ENCODE results near the gene C1QTNF8. TPM values are rescaled to one million over a fixed set of nuclear protein-coding genes. Genes with fewer than 3 reads are reported as not detected.

Gene C1QTNF8
- total RNA-seq, 1 donor from 2014 or later: not detected

- H4K20me1 ChIP-seq (ENCODE audit: low read depth): no peaks in the 10 kb centered on the region
- H3K27ac ChIP-seq: no peak overlapping the region
- H2AFZ ChIP-seq (replicated peaks): no peak overlapping the region
- H3K79me2 ChIP-seq (ENCODE audit: low read depth): no peaks in the 10 kb centered on the region
- Mint-ChIP-seq H3K9me3 (no peaks in the 10 kb centered on the region), H3K4me3 (no peak overlapping the region), H3K36me3 (no peaks in the 10 kb centered on the region), H3K27ac (no peak overlapping the region), H3K27me3 (ENCODE audit: insufficient read depth, low read depth) (peaks cover 4% of the 10 kb centered on the region), H3K4me1 (peaks cover 4% of the 10 kb centered on the region)
- no peak overlapping the region for H3K4me2 ChIP-seq
- TF ChIP-seq CTCF (IDR thresholded peaks at IDR 0.05) (no peak), EZH2phosphoT487 (IDR thresholded peaks at IDR 0.05) (no peak), EZH2 (IDR thresholded peaks at IDR 0.05) (no peak)
- no peak for DNase-seq (ENCODE audit: low spot score)
- H3K4me1 ChIP-seq: peaks cover 12% of the 10 kb centered on the region
- H3K36me3 ChIP-seq: no peaks in the 10 kb centered on the region
- H3K27me3 ChIP-seq: peaks cover 10% of the 10 kb centered on the region
- H3K9me3 ChIP-seq (ENCODE audit: low read depth): no peaks in the 10 kb centered on the region
- no peak overlapping the region for H3K4me3 ChIP-seq
- H3F3A ChIP-seq (ENCODE audit: low read depth): no peaks in the 10 kb centered on the region
- no peak overlapping the region for H3K9ac ChIP-seq
Measured at GRCh38 chr16:1116693-1117077, 20.6 kb upstream of the C1QTNF8 start.

- no peak overlapping the region for H3K4me2 ChIP-seq
- Mint-ChIP-seq H3K4me1 (peaks cover 5% of the 10 kb centered on the region), H3K27ac (no peak overlapping the region), H3K4me3 (no peak overlapping the region), H3K27me3 (ENCODE audit: insufficient read depth, low read depth) (peaks cover 13% of the 10 kb centered on the region), H3K9me3 (no peaks in the 10 kb centered on the region), H3K36me3 (no peaks in the 10 kb centered on the region)
- TF ChIP-seq EZH2phosphoT487 (IDR thresholded peaks at IDR 0.05) (no peak), EZH2 (IDR thresholded peaks at IDR 0.05) (no peak), CTCF (IDR thresholded peaks at IDR 0.05) (no peak)
- H3K4me1 ChIP-seq: no peaks in the 10 kb centered on the region
- H3K79me2 ChIP-seq (ENCODE audit: low read depth): no peaks in the 10 kb centered on the region
- no peak for DNase-seq (ENCODE audit: low spot score)
- H3K27me3 ChIP-seq: peaks cover 27% of the 10 kb centered on the region
- no peaks in the 10 kb centered on the region for H3F3A ChIP-seq (ENCODE audit: low read depth)
- no peak overlapping the region for H3K4me3 ChIP-seq
- no peak overlapping the region for H2AFZ ChIP-seq (replicated peaks)
- H3K9me3 ChIP-seq (ENCODE audit: low read depth): no peaks in the 10 kb centered on the region
- H3K27ac ChIP-seq: no peak overlapping the region
- no peaks in the 10 kb centered on the region for H3K36me3 ChIP-seq
- H3K9ac ChIP-seq: no peak overlapping the region
- no peaks in the 10 kb centered on the region for H4K20me1 ChIP-seq (ENCODE audit: low read depth)
Measured at GRCh38 chr16:1113889-1114526, 18.0 kb upstream of the C1QTNF8 start.

GRCh38 chr16:1113489-1113888 is 17.4 kb upstream of the C1QTNF8 start:
- no peak overlapping the region for H3K27ac ChIP-seq
- H3K9me3 ChIP-seq (ENCODE audit: low read depth): no peaks in the 10 kb centered on the region
- no peaks in the 10 kb centered on the region for H3K79me2 ChIP-seq (ENCODE audit: low read depth)
- no peak overlapping the region for H2AFZ ChIP-seq (replicated peaks)
- no peak overlapping the region for H3K4me3 Mint-ChIP-seq
- no peaks in the 10 kb centered on the region for H4K20me1 ChIP-seq (ENCODE audit: low read depth)
- H3F3A ChIP-seq (ENCODE audit: low read depth): no peaks in the 10 kb centered on the region
- no peaks in the 10 kb centered on the region for H3K9me3 Mint-ChIP-seq
- TF ChIP-seq CTCF (IDR thresholded peaks at IDR 0.05): no peak
- no peak for TF ChIP-seq EZH2 (IDR thresholded peaks at IDR 0.05)
- no peak for TF ChIP-seq EZH2phosphoT487 (IDR thresholded peaks at IDR 0.05)
- peaks cover 32% of the 10 kb centered on the region for H3K27me3 ChIP-seq
- no peak overlapping the region for H3K9ac ChIP-seq
- DNase-seq (ENCODE audit: low spot score): no peak
- no peaks in the 10 kb centered on the region for H3K4me1 ChIP-seq
- H3K27ac Mint-ChIP-seq: no peak overlapping the region
- no peak overlapping the region for H3K4me2 ChIP-seq
- no peaks in the 10 kb centered on the region for H3K36me3 ChIP-seq
- H3K4me1 Mint-ChIP-seq: peaks cover 5% of the 10 kb centered on the region
- no peak overlapping the region for H3K4me3 ChIP-seq
- H3K36me3 Mint-ChIP-seq: no peaks in the 10 kb centered on the region
- H3K27me3 Mint-ChIP-seq (ENCODE audit: insufficient read depth, low read depth): peaks cover 13% of the 10 kb centered on the region

Data from neural progenitor cell (in vitro differentiated cells).